Stimulated activated naive CD8-positive, alpha-beta T cell treated with anti-CD3 and anti-CD28 coated beads, Interleukin-15, Interleukin-2, amounts not matched to agents 100 ng/mL and 50 ng/mL, for 24 hours (primary cell): ENCODE measurements around the gene PFKM.
A peak's percentile ranks its signal among the peaks of the same experiment; 100 is the strongest.

Source experiments
- H3K27ac Mint-ChIP-seq: one replicate; pipeline ENCODE4 v1.8.0; 2021; ENCODE audit warnings: mild to moderate bottlenecking, mixed read lengths
- H3K27me3 Mint-ChIP-seq: one replicate; pipeline ENCODE4 v1.8.0; 2021; ENCODE audit warnings: mixed read lengths
- H3K36me3 Mint-ChIP-seq: one replicate; pipeline ENCODE4 v1.8.0; 2021; ENCODE audit warnings: low read depth, mixed read lengths
- H3K4me1 Mint-ChIP-seq: one replicate; pipeline ENCODE4 v1.8.0; 2021; ENCODE audit warnings: low read depth, mixed read lengths
- H3K4me3 Mint-ChIP-seq: one replicate; pipeline ENCODE4 v1.8.0; 2021; ENCODE audit warnings: mild to moderate bottlenecking, mixed read lengths
- H3K9me3 Mint-ChIP-seq: one replicate; pipeline ENCODE4 v1.8.0; 2021; ENCODE audit warnings: mixed read lengths

Gene PFKM

GRCh38 chr12:48183876-48184548, 64.8 kb downstream of the PFKM start:
- peaks cover 34% of the 10 kb centered on the region for H3K27me3 Mint-ChIP-seq
- H3K4me3 Mint-ChIP-seq = peak overlapping the region; percentile 86
- no peaks in the 10 kb centered on the region for H3K9me3 Mint-ChIP-seq
- peaks cover 32% of the 10 kb centered on the region for H3K4me1 Mint-ChIP-seq
- H3K27ac Mint-ChIP-seq = no peak overlapping the region
- H3K36me3 Mint-ChIP-seq = no peaks in the 10 kb centered on the region

- Mint-ChIP-seq H3K27ac (no peak overlapping the region), H3K27me3 (peaks cover 34% of the 10 kb centered on the region), H3K9me3 (no peaks in the 10 kb centered on the region), H3K4me3 (peak overlapping the region; percentile 86), H3K4me1 (peaks cover 32% of the 10 kb centered on the region), H3K36me3 (no peaks in the 10 kb centered on the region)
Measured at GRCh38 chr12:48184549-48184922, 65.4 kb downstream of the PFKM start.

GRCh38 chr12:48185181-48185919, 66.2 kb downstream of the PFKM start:
- H3K27ac Mint-ChIP-seq = no peak overlapping the region
- H3K27me3 Mint-ChIP-seq = peaks cover 34% of the 10 kb centered on the region
- no peaks in the 10 kb centered on the region for H3K9me3 Mint-ChIP-seq
- H3K4me1 Mint-ChIP-seq = peaks cover 32% of the 10 kb centered on the region
- no peak overlapping the region for H3K4me3 Mint-ChIP-seq
- H3K36me3 Mint-ChIP-seq = no peaks in the 10 kb centered on the region

GRCh38 chr12:48187916-48188695, 68.9 kb downstream of the PFKM start:
- Mint-ChIP-seq H3K27me3 (peaks cover 30% of the 10 kb centered on the region), H3K36me3 (no peaks in the 10 kb centered on the region), H3K4me3 (no peak overlapping the region)

GRCh38 chr12:48189331-48190125, 70.4 kb downstream of the PFKM start:
- Mint-ChIP-seq H3K4me3 (no peak overlapping the region), H3K4me1 (peaks cover 12% of the 10 kb centered on the region), H3K9me3 (no peaks in the 10 kb centered on the region), H3K27me3 (peaks cover 32% of the 10 kb centered on the region), H3K36me3 (no peaks in the 10 kb centered on the region), H3K27ac (no peak overlapping the region)

More at GRCh38 chr12:48187916-48188695, 68.9 kb downstream of the PFKM start:
- Mint-ChIP-seq H3K4me1 (peaks cover 15% of the 10 kb centered on the region), H3K27ac (no peak overlapping the region), H3K9me3 (no peaks in the 10 kb centered on the region)

- Mint-ChIP-seq H3K27ac (no peak overlapping the region), H3K27me3 (peaks cover 17% of the 10 kb centered on the region), H3K9me3 (no peaks in the 10 kb centered on the region), H3K36me3 (no peaks in the 10 kb centered on the region), H3K4me1 (peaks cover 4% of the 10 kb centered on the region), H3K4me3 (no peak overlapping the region)
Measured at GRCh38 chr12:48191096-48191495, 71.9 kb downstream of the PFKM start.

- Mint-ChIP-seq H3K27me3 (peaks cover 12% of the 10 kb centered on the region), H3K4me1 (peaks cover 12% of the 10 kb centered on the region), H3K36me3 (no peaks in the 10 kb centered on the region), H3K27ac (no peak overlapping the region), H3K9me3 (no peaks in the 10 kb centered on the region), H3K4me3 (no peak overlapping the region)
Measured at GRCh38 chr12:48192861-48193260, 73.7 kb downstream of the PFKM start.

- H3K27me3 Mint-ChIP-seq = peaks cover 12% of the 10 kb centered on the region
- H3K4me1 Mint-ChIP-seq = peaks cover 12% of the 10 kb centered on the region
- no peaks in the 10 kb centered on the region for H3K9me3 Mint-ChIP-seq
- H3K4me3 Mint-ChIP-seq = no peak overlapping the region
- H3K36me3 Mint-ChIP-seq = no peaks in the 10 kb centered on the region
- no peak overlapping the region for H3K27ac Mint-ChIP-seq
Measured at GRCh38 chr12:48193623-48194022, 74.5 kb downstream of the PFKM start.

- Mint-ChIP-seq H3K9me3 (no peaks in the 10 kb centered on the region), H3K27me3 (peaks cover 12% of the 10 kb centered on the region), H3K4me1 (peaks cover 20% of the 10 kb centered on the region), H3K36me3 (peaks cover under 1% of the 10 kb centered on the region), H3K4me3 (no peak overlapping the region), H3K27ac (no peak overlapping the region)
Measured at GRCh38 chr12:48194799-48195201, 75.6 kb downstream of the PFKM start.
